GM06990 (cell line): ENCODE data around the gene FDPS.
A peak's percentile ranks its signal among the peaks of the same experiment; 100 is the strongest.

ENCODE experiments used
- DNase-seq: peaks from one replicate; pipeline ENCODE4 v3.0.0-alpha.2; 2011; ENCODE audit not compliant: insufficient read length; ENCODE audit errors: extremely low read depth
- H3K27me3 ChIP-seq: replicated peaks from 2 replicates; pipeline ENCODE4 v1.6.0; 2011; ENCODE audit warnings: low read length; ENCODE audit not compliant: control insufficient read depth, insufficient read depth
- H3K36me3 ChIP-seq: 2 replicates; pipeline ENCODE4 v1.5.1; 2011; ENCODE audit warnings: low read length; ENCODE audit not compliant: control insufficient read depth, insufficient read depth
- H3K4me3 ChIP-seq: replicated peaks from 2 replicates; pipeline ENCODE4 v1.5.1; 2011; ENCODE audit warnings: low read depth, mild to moderate bottlenecking, control low read depth, low read length
- CTCF ChIP-seq: IDR thresholded peaks from 2 replicates; pipeline ENCODE4 v1.5.1; 2011; ENCODE audit warnings: low read length, control low read depth, mild to moderate bottlenecking, inconsistent platforms; ENCODE audit not compliant: insufficient read depth, poor library complexity, severe bottlenecking

Gene FDPS

DNA sequence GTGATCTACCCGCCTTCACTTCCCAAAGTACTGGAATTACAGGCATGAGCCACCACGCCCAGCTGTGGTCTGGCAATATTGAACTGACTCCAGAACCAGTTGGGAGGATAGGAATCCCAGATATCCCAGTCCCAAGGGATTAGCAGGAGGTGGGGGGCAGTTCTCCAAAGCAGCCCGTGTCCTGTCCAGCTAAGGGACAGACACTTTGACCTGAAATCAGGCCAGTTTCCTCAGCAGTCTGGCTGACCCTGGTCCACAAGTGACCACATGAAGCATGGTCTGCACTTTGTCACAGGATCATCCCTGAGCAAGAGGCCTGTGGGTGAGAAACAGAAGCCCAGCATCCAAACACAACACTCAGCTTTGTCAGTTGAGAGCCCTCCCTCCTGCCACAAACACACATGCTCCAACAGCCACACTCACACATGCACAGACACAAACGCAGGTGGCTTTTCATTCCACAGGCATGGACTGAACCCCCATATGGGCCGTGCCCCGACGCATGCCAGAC lies 2.7 kb upstream of the FDPS start:
- Histone ChIP-seq H3K36me3 (no peaks in the 10 kb centered on the region), H3K4me3 (no peak overlapping the region), H3K27me3 (no peaks in the 10 kb centered on the region)
- no peak for TF ChIP-seq CTCF
- DNase-seq = no peak

DNA sequence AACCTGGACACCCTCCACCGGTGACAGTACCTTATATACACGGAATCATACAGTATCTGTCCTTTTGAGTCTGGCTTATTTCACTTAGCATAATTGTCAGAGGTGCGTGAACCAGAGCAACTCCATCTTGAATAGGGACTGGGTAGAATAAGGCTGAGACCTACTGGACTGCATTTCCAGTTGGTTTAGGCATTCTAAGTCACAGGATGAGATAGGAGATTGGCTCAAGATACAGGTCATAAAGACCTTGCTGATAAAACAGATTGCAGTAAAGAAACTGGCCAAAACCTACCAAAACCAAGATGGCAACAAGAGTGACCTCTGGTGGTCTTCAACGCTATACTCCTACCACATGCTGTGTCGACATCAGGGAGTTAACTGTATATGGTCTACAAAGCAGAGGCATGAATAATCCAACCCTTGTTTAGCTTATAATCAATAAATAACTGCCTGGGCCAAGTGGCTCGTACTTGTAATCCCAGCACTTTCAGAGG lies 1.4 kb upstream of the FDPS start:
- H3K4me3 ChIP-seq = no peak overlapping the region
- DNase-seq = no peak
- H3K27me3 ChIP-seq = no peaks in the 10 kb centered on the region
- H3K36me3 ChIP-seq = peaks cover 7% of the 10 kb centered on the region
- TF ChIP-seq CTCF = peak; percentile 39

GRCh38 chr1:155309423-155310021 lies 856 bp downstream of the FDPS start:
- no peak for DNase-seq
- TF ChIP-seq CTCF = no peak
- peak overlapping the region; percentile 88 for H3K4me3 ChIP-seq
- no peaks in the 10 kb centered on the region for H3K27me3 ChIP-seq
- peaks cover 12% of the 10 kb centered on the region for H3K36me3 ChIP-seq

DNA sequence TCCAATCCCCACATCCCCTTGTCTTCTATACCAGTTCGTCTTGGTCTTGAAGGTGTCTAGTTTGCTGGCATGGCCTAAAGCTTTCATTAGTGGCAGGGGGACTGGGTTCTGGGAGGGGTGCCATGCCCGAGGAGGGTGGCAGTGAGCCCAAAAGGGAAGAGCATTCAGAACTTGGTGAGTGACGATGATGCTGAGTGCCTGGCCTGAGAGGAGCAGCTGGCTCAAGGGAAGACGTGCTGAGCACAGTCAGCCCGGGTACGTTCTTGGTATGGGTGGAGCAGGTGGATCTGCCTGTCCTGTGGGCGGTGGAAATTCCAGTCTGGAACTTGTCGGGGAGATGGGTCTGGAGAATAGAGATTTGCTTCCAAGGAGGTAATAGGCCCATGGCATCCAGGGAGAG lies 4.6 kb downstream of the FDPS start:
- Histone ChIP-seq H3K27me3 (no peaks in the 10 kb centered on the region), H3K4me3 (no peak overlapping the region), H3K36me3 (peaks cover 20% of the 10 kb centered on the region)
- TF ChIP-seq CTCF = no peak
- DNase-seq = no peak

- Histone ChIP-seq H3K36me3 (peaks cover 24% of the 10 kb centered on the region), H3K4me3 (no peak overlapping the region), H3K27me3 (no peaks in the 10 kb centered on the region)
- DNase-seq = no peak
- TF ChIP-seq CTCF = no peak
These were observed 8.3 kb downstream of the FDPS start for GRCh38 chr1:155316922-155317321.
